Pulmonary artery endothelial cell (primary cell): ENCODE measurements around the gene PROSER3. TPM values are rescaled to one million over a fixed set of nuclear protein-coding genes. Genes with fewer than 3 reads are reported as not detected.

ENCODE experiments used
- DNase-seq: peaks from one replicate; pipeline ENCODE4 v3.0.0-alpha.2; 2011; ENCODE audit warnings: low read depth, low spot score
- total RNA-seq: library from RNA; depleted of rRNA; stranded (reverse); fragments of >200 nt; gene quantifications from 2 replicates; pipeline ENCODE4 v1.2.3, GENCODE V29; 2014

PROSER3 gene
- total RNA-seq, 1 donor from 2014 or later = 3.8 TPM

DNA sequence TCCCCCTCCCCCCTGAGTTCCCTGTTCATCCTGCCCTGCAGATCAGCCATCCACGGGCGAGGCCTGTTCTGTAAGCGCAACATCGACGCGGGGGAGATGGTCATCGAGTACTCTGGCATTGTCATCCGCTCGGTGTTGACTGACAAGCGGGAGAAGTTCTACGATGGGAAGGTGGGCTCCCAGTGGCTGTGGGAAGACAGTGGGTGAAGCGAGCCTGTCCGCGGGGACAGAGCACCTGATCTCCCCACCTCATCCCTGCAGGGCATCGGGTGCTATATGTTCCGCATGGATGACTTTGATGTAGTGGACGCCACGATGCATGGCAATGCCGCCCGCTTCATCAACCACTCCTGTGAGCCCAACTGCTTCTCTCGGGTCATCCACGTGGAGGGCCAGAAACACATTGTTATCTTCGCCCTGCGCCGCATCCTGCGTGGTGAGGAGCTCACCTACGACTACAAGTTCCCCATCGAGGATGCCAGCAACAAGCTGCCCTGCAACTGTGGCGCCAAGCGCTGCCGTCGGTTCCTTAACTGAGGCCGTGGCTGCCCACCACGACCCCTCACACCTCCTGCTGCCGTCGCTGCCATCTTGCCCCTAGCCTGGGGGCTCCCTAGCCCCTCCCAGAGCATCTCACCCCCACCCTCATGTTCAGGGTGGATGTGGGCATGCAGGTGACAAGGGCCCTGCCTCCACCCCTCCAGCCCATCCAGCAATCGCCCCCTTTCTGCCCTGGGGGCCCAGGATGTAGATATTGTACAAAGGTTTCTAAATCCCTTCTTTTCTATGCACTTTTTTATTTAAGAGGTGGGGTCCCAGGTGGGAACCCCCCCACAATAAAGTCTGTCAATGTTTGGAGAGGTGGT lies 19.7 kb upstream of the PROSER3 start:
- DNase-seq = no peak

DNA sequence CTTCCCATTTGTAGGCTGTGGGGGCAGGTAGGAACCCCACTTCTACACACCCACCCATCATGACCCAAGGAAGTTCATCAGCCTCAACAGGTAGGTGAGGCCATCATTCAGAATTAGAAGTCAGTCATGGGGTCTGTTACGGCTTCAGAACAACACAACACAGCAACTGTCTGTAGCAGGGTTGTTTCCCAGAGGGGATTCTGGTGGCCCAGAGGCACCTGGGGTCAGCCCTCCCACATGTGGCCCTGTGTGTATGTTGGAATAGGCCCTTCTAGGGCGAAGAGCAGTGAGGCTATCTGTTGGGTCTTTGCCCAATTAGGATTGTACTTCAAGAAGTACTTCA lies 19.1 kb upstream of the PROSER3 start:
- DNase-seq = no peak

DNA sequence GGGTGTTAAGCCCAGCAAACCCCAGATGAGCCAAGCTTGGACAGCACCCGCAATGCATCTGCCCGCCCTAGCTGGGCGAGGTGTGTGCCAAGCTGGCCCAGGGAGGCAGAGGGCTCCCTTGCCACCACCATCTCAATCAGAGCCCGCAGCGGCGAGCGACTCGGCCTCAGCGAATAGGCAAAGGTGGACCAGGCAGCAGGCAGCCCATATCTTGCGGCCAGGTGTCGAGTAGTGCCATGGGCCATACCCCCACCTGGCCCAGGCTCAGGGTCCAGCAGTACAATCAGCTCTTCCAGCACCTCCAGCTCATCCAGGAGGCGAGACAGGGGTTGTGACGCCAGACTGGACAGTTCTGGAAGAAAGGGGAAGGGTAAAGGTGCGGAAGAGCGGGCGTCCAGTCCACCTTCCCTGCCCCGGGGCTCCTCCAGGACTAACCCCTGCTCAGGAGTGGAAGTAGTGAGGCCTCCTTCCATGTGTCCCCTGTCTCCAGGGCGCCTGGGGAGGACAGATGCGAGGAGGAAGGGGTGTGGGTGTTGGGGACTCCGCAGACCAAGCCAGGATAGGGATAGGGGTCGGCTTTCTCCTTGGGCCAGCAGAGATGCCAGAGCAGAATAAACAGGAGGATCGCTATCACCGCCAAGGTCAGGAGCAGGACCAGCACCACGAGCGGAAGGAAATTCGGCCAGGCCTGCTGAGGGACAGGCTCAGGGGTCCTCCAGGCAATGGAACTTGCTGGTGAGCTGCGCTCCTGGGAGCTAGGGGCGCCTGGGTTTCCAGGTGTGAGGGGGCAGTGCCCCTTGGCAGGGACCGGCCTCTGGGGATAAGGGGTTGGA lies 18.5 kb upstream of the PROSER3 start:
- no peak for DNase-seq

DNA sequence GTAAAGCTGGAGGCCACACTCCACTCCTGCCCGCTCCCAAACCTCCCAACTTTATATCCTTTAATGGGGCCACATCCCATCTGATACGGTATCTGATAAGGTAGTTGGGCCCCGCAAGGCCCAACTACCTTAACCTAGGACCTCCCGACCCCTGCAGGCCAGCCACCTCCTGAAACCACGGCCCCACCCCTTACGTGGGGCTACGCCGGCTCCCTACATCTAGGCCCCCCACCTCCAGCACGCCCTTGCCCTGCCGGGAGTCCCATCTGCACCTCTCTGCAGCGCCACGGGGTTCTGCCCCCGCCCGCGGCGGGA lies 17.9 kb upstream of the PROSER3 start:
- DNase-seq = no peak

DNA sequence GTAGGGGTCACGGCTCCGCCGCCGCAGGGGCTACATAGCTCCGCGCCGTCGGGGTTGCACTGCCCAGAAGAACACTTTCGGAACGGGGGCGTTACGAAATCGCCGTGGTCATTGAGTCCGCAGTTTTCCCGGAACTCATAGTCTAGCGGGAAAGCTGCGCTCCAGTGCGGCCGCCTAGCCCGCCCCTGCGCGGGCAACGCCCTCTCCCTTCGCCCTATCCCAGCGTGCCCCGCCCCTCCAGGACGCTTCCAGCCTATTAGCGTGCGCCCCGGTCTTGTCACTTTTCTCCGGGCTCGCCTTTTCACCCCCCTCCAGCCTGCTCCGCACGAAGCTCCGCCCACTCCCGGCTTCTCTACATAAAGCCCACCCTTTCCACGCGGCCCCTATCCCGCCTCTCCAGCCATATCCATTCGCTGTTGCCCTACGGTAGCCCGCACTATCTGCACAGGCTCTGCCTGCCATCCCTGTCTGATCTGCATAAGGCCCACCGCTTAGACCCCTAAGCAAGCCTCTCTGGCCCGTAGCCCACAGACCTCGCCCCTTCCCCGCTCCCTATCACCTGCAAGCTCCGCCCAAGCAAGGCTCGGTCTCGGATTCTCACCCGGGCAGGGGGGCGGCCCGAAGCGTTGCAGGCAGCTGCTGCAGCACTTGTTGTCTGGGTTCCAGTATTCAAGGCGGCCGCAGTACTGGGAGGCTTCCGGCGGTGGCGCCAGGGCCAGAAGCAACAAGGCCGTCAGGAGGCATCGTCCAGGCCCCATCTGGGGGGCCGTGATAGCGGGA lies 17.4 kb upstream of the PROSER3 start:
- DNase-seq = peak; percentile 86

DNA sequence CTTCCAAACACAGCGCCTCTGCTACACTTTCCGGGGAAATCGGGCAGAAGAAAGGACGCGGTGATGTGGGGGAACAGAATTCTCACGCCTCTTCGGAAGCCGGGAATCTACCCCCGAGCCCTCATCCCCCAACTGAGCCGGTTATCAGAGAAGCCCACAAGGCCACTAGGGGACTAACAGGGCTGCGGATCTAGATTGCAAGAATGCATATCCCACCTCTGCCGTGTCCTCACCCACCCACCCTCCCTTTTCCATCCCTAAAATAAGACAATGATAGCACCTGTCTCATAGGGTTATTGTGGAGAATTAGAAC lies 16.8 kb upstream of the PROSER3 start:
- DNase-seq = no peak

DNA sequence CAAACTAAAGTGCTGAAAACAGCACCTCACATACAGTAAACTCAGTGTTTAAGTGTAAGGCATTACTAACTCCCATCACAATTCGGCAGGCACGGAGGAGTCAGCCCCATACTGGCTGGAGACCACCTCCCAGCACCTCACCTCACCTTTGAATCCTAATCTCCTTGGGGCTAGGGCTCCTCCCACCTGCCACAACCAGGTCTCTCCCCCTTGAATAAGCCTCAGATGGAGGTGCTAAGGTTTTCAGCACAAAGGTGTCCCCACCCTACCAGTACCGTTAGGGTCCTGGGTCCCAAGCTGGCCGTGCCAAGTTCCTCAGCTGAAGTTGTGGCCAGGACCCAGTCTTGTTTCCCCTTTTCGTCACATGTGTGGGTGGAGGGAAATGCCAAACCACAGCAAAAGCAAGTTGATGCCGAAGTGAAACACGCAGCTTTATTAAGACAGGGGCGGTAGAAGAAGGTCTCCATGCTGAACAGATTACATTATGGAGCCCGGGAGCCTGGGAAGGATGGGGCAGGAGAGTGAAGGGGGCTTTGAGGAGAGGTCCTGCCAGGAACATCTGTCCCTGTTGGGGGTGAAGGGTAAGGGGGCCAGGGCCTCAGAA lies 15.8 kb upstream of the PROSER3 start, which contains the start of gene IGFLR1:
TSS of gene IGFLR1 (minus strand) at position 332 of the 604 bp plus-strand sequence. CDS start 1,272 bp downstream, outside the sequence.
- DNase-seq = no peak

DNA sequence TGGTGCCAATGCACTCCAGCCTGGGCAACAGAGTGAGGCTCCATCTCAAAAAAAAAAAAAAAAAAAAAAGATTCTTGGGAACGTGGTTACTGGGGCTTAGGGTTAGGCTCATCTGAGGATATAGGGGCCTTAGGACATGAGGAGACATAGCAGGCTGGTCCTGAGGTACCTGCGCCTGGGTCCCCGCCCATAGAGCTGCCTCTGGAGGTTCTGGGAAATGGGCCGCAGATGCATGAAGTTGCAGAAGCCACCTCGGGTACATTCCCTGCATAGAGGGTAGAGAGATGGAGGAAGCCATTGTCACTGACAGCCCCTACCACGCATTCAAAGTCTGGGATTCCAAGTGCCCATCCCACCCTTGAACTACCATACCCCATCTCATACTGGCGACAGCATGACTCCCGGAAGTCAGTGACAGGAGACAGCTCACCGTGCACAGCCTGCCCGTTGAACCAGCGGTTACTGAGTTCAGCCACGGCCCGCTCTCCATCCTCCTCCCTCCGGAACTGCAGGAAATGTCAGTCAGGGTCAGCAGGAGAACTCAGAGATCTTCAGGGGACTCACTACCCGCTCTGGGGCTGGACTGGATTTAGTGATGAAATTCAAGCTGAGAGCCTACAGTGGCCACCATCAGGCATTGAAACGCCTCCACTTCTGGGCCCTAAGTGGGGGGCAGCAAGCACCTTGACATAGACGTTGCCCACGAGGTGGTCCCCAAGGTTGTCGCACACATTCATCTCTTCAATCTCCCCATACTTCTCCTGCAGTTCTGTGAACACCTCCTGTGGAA lies 14.1 kb upstream of the PROSER3 start:
- DNase-seq = no peak

DNA sequence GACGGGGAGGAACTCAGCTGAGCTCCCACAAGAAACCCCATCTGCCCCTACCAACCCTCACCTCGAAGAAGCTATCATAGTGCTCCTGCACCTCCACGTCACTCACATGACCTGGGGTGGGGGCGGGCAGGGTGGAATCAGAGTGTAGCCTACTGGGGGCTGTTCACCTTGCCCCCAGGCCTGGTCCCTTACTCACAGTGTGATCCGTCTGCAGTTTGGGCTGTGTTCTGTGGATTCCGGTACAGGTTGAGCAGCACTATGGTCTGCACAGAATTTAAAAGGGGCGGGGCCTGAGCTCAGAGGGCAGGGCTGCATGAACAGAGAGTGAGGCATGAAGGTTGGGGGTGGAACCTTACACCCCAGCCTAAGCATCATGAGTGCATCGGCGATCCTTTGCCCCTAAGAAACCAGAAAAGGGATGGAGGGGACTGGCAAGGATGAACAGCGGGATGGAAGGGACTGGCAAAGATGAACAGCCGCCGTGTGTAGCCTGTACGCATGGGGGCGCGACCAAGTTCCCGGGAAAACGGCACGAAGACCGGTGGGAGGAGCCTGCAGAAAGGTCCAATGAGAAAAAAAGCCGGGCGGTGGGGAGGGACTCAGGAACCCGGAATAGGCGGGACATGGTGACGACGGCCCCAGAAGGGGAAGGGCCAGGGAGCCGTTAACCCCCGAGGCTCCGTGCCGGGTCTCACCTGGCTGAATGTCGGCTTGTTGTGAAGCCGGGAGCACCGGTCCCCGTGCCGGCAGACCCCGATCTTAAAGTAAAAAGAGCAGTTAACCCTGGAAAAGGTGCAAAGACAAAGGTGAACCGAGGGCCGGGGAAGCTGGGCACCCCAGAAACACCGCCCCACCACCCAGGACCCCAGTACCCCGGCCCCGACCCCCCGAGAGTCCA lies 13.3 kb upstream of the PROSER3 start:
- peak; percentile 85 for DNase-seq

DNA sequence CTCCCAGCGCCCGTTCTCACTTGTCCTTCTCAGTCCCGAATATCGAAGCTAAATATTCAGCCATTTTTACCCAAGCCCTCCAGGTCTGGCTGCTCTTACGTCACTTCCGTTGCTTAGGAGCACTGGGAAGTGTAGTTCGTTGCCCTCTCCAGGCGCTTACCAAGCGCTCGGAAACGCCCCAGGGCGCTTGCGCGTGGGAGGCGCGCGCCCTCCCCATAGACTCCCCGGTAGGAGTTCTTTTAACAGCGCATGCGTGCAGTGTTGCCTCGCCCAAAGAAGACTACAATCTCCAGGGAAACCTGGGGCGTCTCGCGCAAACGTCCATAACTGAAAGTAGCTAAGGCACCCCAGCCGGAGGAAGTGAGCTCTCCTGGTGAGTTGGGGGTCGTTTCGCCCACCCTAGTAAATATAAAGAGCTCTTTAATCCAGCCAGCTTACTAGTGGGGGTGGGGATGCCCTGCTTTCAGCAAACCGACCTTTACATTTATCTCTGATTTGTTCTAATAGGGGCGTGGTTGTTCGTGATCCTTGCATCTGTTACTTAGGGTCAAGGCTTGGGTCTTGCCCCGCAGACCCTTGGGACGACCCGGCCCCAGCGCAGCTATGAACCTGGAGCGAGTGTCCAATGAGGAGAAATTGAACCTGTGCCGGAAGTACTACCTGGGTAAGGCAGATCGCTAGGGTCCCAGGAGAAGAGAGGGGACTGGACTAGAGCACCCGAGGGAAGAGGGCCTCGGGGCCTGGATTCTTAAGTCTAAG lies 12.5 kb upstream of the PROSER3 start, which contains the start of the genes PSENEN and U2AF1L4:
TSS of gene PSENEN (plus strand) at position 324 of the 759 bp plus-strand sequence. CDS start at position 604, 280 bp downstream.
TSS of gene U2AF1L4 (minus strand) at position 91 of the 759 bp plus-strand sequence. CDS start at position 64, 27 bp downstream.
- peak; percentile 98 for DNase-seq

DNA sequence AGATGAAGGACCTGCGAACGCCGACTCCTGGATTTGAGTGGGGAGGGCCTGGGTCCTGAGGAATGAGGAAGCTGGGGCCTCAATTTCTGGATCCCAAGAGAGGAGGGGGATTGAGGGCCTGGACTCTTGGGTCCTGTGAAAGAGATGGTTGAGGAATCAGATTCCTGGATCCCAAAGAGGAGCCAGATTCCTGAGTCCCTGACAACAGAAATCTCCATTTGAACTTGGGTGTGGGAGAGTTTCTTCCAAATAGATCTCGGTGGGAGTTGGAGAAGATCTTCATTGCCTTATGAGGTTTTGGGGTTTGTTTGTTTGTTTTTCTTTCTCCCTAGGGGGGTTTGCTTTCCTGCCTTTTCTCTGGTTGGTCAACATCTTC lies 11.9 kb upstream of the PROSER3 start:
- no peak for DNase-seq

DNA sequence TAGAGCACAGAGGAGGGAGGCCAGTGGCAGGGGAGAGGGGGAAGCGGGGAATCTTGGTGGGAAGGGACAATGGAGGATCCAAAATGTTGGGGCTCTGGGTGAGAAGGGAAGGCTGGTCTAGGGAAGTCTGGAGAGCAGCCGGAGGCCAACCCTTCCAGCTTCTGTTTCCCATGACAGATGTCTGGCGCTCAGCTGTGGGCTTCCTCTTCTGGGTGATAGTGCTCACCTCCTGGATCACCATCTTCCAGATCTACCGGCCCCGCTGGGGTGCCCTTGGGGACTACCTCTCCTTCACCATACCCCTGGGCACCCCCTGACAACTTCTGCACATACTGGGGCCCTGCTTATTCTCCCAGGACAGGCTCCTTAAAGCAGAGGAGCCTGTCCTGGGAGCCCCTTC lies 11.4 kb upstream of the PROSER3 start:
- no peak for DNase-seq

DNA sequence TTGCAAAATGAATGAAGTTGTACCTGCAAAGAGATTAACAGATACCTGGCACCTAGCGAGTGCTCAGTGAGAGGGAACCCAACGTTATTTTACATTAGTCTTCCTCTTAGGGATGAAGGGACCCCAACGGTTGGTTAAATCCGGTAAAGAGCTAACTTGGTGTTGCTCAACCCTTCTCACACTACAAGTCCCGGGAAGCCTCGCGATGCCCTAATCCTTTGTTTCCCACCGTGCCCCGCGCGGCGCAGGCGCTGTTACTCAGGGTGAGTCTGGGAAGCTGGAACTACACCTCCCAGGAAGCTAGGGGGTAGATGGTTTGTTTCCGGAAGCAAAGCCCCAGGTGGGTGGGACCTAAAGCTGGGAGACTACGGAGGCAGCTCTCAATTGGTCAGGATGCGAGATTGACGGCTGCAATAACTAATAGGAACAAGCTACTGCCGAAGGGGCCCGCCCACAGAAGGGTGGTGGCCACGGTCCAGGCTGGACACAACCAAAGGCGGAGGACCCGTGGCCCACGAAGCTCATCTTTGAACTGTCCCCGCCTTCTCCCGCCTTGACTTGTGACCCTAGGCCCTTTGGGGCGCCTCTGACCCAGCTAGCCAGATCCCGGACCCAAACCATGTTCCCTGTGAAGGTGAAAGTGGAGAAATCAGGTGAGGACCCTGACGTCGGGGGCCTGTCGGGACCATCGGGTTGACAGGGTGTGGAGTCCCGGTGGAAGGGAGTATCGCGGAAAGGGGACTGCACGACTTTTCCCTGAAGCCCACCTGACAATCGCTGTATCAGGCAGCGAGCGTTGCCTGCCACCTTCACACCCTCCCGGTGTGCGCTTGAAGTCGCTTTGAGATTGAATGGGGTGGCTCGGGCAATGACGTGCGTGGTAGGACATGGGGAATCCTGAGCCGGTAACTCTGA lies 9.6 kb upstream of the PROSER3 start, which contains the start of gene LIN37:
TSS of gene LIN37 (plus strand) at position 471 of the 915 bp plus-strand sequence. CDS start at position 620, 149 bp downstream.
- DNase-seq = peak; percentile 96

DNA sequence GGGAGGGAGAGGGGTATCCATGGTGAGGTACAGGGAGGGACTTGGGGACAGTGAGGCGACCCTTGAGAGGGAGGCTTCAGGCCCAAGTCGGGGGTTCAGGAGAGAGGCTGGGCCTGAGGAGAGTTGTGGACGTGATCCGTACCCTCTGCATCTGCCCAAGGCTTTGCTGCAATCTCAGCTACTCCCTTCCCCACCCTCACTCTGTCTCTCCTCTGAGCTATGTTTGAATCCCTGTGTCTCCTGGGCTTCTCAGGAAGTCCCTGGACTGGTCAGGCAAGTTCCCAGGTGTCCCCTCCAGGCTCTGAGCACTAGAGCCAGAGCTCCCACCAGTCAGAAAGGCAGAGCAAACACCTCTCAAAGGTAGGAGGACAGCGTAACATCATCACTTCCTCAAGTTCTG lies 7.8 kb upstream of the PROSER3 start:
- DNase-seq = no peak

DNA sequence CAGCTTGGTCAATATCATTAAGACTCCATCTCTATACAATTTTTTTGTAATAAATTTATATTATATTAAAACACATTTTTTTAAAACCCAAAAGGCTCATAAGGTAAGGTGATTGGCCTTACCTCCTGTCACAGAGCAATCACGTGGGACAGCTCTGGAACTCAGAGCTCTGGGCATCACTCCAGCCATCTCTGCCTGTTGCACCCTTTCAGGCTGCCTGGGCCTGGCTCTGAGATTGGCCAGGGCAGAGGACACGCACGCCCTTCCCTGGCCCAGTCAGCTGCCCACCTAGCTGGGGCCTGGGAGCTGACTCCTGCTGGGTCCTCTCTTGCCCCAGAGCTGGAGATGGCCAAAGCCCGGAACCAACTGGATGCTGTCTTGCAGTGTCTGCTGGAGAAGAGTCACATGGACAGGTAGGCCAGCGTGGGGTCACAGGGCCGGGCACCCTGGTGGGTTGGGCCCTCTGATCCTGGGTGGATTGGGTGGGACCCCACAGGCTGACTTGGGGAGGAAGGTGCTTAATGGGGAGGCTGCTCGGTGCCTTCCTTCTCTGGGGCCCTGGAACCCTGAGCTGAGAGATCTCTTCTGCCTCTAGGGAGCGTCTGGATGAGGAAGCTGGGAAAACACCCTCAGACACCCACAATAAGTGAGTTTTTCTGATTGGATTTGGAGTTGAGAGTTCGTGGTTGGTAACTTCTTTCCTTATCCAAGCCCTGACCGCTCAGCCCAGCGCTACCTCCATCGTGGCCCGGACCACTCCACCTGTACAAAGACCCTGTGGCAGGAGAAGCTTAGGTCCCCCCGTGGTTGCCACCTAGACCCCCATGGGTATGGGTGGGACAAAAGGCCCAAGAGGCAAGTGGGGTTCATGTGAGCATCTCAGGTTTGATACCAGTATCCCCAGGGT lies 5.9 kb upstream of the PROSER3 start:
- no peak for DNase-seq

DNA sequence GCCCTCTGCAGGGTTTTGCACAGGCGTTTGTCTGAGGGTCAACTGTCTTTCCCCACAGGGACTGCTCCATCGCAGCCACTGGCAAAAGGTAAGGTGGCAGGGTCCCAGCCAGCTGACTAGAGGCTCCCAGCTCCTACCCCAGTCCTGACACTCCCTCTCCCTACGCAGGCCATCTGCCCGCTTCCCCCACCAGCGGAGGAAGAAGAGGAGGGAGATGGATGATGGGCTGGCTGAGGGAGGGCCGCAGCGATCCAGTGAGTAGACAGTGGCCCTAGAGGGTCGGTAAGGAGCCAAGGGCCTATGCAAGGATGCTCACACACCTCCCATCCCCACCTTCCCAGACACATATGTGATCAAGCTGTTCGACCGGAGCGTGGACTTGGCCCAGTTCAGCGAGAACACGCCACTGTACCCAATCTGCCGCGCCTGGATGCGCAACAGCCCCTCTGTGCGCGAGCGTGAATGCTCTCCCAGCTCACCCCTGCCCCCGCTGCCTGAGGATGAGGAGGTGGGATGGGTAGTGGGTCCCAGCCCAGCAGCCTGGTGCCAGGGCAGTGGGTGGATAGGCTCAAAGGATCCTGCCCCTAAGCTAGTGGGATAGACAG lies 5.1 kb upstream of the PROSER3 start:
- DNase-seq = no peak
